Body of pancreas (tissue), 4 donors: ENCODE results near the gene CDX1.

ENCODE experiments used
- CTCF ChIP-seq, 7 experiments: fragments of 450-650 bp in 4 of 7; fragments of 200-600 bp in 3 of 7; sonication (generic) in 3 of 7; IDR thresholded peaks; one replicate each; pipeline ENCODE4 v1.5.1; 2016 to 2019; ENCODE audit warnings: antibody characterized with exemption in 7 of 7
- POLR2A ChIP-seq, 3 donors: fragments of 450-650 bp; IDR thresholded peaks; one replicate each; pipeline ENCODE4 v1.6.1; 2016; ENCODE audit warnings: antibody characterized with exemption in 3 of 3, mild to moderate bottlenecking in 2 of 3

GRCh38 chr5:150130493-150130922, 36.1 kb upstream of the CDX1 start:
- no peak for TF ChIP-seq CTCF (IDR thresholded peaks at IDR 0.05)
- no peak for TF ChIP-seq POLR2A (IDR thresholded peaks at IDR 0.05)
